ENCODE data around the gene NUP93. TPM values are rescaled to one million over a fixed set of nuclear protein-coding genes. Genes with fewer than 3 reads are reported as not detected.

Gene NUP93
- total RNA-seq, 3 donors from 2014 or later (not counting 1 experiment from before 2014, with no cell fraction given), result 83.7 to 88.8 (median 87.9) TPM

DNA sequence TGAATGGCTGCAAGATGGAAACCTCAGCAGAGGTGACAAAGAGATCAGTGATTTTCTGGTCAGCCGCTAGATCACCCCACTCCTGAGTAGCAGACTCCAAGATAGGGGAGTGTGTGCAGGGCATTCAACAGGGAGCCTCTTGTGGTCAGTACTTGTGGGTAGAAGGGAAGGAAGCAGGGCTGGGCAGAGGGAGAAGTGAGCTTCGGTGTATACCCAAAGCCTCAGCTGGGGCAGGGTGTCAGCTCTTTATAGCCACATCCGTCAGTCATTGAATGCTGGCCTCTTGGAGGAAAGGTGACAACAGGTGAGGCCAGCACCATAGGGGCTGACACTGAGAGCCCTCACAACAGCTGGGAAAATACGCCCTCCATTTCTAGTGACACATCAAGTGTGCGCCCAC lies 132.8 kb downstream of the NUP93 start:
- peaks cover 75% of the 10 kb centered on the region for H3K4me1 ChIP-seq (ENCODE audit: control insufficient read depth, insufficient read depth, low read length)
- Mint-ChIP-seq H3K36me3 (no peaks in the 10 kb centered on the region), H3K9me3 (no peaks in the 10 kb centered on the region), H3K27me3 (ENCODE audit: low read depth in 2 of 2) (peaks cover 0 to 7% of the 10 kb centered on the region in 2 donors), H3K4me1 (peaks cover 57 to 61% of the 10 kb centered on the region in 2 donors), H3K27ac (peak overlapping the region in 1 of 2 donors; percentile 90), H3K4me3 (peak overlapping the region; percentile 67)
- TF ChIP-seq CTCF (IDR thresholded peaks at IDR 0.05), result no peak
- H3K4me3 ChIP-seq (ENCODE audit: low read length), result no peak overlapping the region
- no peaks in the 10 kb centered on the region for H3K27me3 ChIP-seq (ENCODE audit: control insufficient read depth, insufficient read depth, low read length)
- H3K27ac ChIP-seq (ENCODE audit: low read length), result no peak overlapping the region
- DNase-seq (peak; percentile 27 to 38), ATAC-seq (peak; percentile 52 to 65 (median 53))
- no peaks in the 10 kb centered on the region for H3K9me3 ChIP-seq (ENCODE audit: control insufficient read depth, insufficient read depth, low read length)
- no peaks in the 10 kb centered on the region for H3K36me3 ChIP-seq (ENCODE audit: control insufficient read depth, insufficient read depth, low read length)
- intact Hi-C loops (cut with micrococcal nuclease), result loop anchor here (5.0 kb wide), 2 partner anchors 180 to 305 kb away; no protein-coding TSS in a partner anchor
- 15% methylated on average over 5 of the region's 5 CpGs for WGBS (ENCODE audit: insufficient coverage)

DNA sequence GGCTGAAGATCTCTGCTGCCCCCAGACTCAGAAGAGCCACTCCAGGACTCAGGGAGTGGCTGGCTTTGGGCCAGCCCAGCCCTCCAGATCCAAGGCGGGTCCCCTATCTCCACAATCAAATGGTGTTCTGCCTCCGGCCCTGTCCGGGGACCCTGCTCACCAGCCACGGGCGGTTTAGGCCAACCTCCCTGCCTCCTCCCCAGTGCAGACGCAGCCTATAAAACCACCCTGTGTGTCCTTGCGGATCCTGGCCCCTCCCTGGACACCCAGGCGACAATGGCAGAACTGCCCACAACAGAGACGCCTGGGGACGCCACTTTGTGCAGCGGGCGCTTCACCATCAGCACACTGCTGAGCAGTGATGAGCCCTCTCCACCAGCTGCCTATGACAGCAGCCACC lies 135.0 kb downstream of the NUP93 start, which contains the start of gene SLC12A3:
TSS of gene SLC12A3 (plus strand) at position 248 of the 400 bp plus-strand sequence. CDS start at position 277, 29 bp downstream.
- Histone ChIP-seq H3K27ac (ENCODE audit: low read length) (no peak within 1 kb of the TSS), H3K4me3 (ENCODE audit: low read length) (no peak within 1 kb of the TSS), H3K36me3 (ENCODE audit: control insufficient read depth, insufficient read depth, low read length) (no peaks in the 10 kb centered on the region), H3K9me3 (ENCODE audit: control insufficient read depth, insufficient read depth, low read length) (no peaks in the 10 kb centered on the region), H3K4me1 (ENCODE audit: control insufficient read depth, insufficient read depth, low read length) (peaks cover 55% of the 10 kb centered on the region), H3K27me3 (ENCODE audit: control insufficient read depth, insufficient read depth, low read length) (no peaks in the 10 kb centered on the region)
- Mint-ChIP-seq H3K9me3 (no peaks in the 10 kb centered on the region), H3K4me1 (peaks cover 48 to 51% of the 10 kb centered on the region in 2 donors), H3K4me3 (no peak within 1 kb of the TSS), H3K36me3 (no peaks in the 10 kb centered on the region), H3K27ac (no peak within 1 kb of the TSS), H3K27me3 (ENCODE audit: low read depth in 2 of 2) (peaks cover 0 to 7% of the 10 kb centered on the region in 2 donors)
- no peak for DNase-seq
- intact Hi-C loops (cut with micrococcal nuclease), result loop anchor here (5.0 kb wide), 2 partner anchors 177 to 302 kb away; no protein-coding TSS in a partner anchor
- no peak for TF ChIP-seq CTCF (IDR thresholded peaks at IDR 0.05)
- no peak for ATAC-seq
- WGBS (ENCODE audit: insufficient coverage), result 89% methylated on average over 12 of the region's 12 CpGs

GRCh38 chr16:56865394-56866062 lies 135.6 kb downstream of the NUP93 start:
- peaks cover 50% of the 10 kb centered on the region for H3K4me1 ChIP-seq (ENCODE audit: control insufficient read depth, insufficient read depth, low read length)
- 97% methylated on average over 12 of the region's 13 CpGs for WGBS (ENCODE audit: insufficient coverage)
- no peak overlapping the region for H3K27ac ChIP-seq (ENCODE audit: low read length)
- no peaks in the 10 kb centered on the region for H3K36me3 Mint-ChIP-seq
- peaks cover 0 to 7% of the 10 kb centered on the region in 2 donors for H3K27me3 Mint-ChIP-seq (ENCODE audit: low read depth in 2 of 2)
- H3K36me3 ChIP-seq (ENCODE audit: control insufficient read depth, insufficient read depth, low read length), result no peaks in the 10 kb centered on the region
- ATAC-seq (no peak), DNase-seq (no peak)
- H3K9me3 Mint-ChIP-seq, result no peaks in the 10 kb centered on the region
- H3K4me1 Mint-ChIP-seq, result peaks cover 43 to 45% of the 10 kb centered on the region in 2 donors
- H3K4me3 ChIP-seq (ENCODE audit: low read length), result no peak overlapping the region
- H3K9me3 ChIP-seq (ENCODE audit: control insufficient read depth, insufficient read depth, low read length), result no peaks in the 10 kb centered on the region
- H3K27me3 ChIP-seq (ENCODE audit: control insufficient read depth, insufficient read depth, low read length), result no peaks in the 10 kb centered on the region
- no peak overlapping the region for H3K4me3 Mint-ChIP-seq
- no peak for TF ChIP-seq CTCF (IDR thresholded peaks at IDR 0.05)
- H3K27ac Mint-ChIP-seq, result no peak overlapping the region
- intact Hi-C loops (cut with micrococcal nuclease), result no loop called here
